H1 (cell line): ENCODE measurements around the gene GXYLT1. TPM values are rescaled to one million over a fixed set of nuclear protein-coding genes. Genes with fewer than 3 reads are reported as not detected.

ENCODE experiments used
- CTCF ChIA-PET: fragments of 300-600 bp; sonication (Branson Sonifier 250); formaldehyde crosslinking; loops from one replicate; lab custom pipeline; 2021; ENCODE audit not compliant: partially characterized antibody; lab: Charles Lee
- POLR2A ChIA-PET: fragments of 300-600 bp; sonication (Branson Sonifier 250); formaldehyde crosslinking; loops from one replicate; lab custom pipeline; 2021; ENCODE audit warnings: inconsistent platforms; ENCODE audit not compliant: partially characterized antibody; lab: Charles Lee
- DNase-seq, 2 experiments: peaks; one replicate each; pipeline versions ENCODE4 v3.0.0 to v3.0.0-alpha.2; 2010 to 2022; ENCODE audit warnings: low spot score in 2 of 2, low read depth in 1 of 2, mixed read lengths in 1 of 2
- FAIRE-seq: peaks from 2 replicates; lab custom pipeline; 2011; peaks lifted over from hg19 to GRCh38; lab: Jason Lieb, UNC
- H2AFZ ChIP-seq: 2 replicates; pipeline ENCODE4 v1.8.1; 2012; ENCODE audit warnings: low read length, inconsistent platforms
- H2AK5ac ChIP-seq: 2 replicates; pipeline ENCODE4 v1.6.1; 2013; ENCODE audit warnings: low read depth, low read length
- H2BK120ac ChIP-seq: replicated peaks from 2 replicates; pipeline ENCODE3; 2013; ENCODE audit warnings: low read depth, low read length, inconsistent platforms
- H2BK12ac ChIP-seq: 2 replicates; pipeline ENCODE4 v1.6.1; 2013; ENCODE audit warnings: low read depth, low read length
- H2BK15ac ChIP-seq: 2 replicates; pipeline ENCODE4 v1.6.1; 2013; ENCODE audit warnings: low read length
- H2BK20ac ChIP-seq: 2 replicates; pipeline ENCODE4 v1.6.1; 2013; ENCODE audit warnings: low read length
- H2BK5ac ChIP-seq: 2 replicates; pipeline ENCODE4 v1.6.1; 2013; ENCODE audit warnings: low read depth, low read length
- H3K14ac ChIP-seq: 2 replicates; pipeline ENCODE4 v1.6.1; 2013; ENCODE audit warnings: inconsistent platforms; ENCODE audit not compliant: insufficient read length
- H3K18ac ChIP-seq: 2 replicates; pipeline ENCODE4 v1.6.1; 2013; ENCODE audit warnings: low read length; ENCODE audit errors: extremely low read depth
- H3K23ac ChIP-seq: 2 replicates; pipeline ENCODE4 v1.6.1; 2013; ENCODE audit warnings: inconsistent platforms; ENCODE audit not compliant: insufficient read length
- H3K23me2 ChIP-seq: 2 replicates; pipeline ENCODE4 v1.6.1; 2013; ENCODE audit warnings: low read depth, low read length
- H3K27ac ChIP-seq: 2 replicates; pipeline ENCODE4 v1.6.1; 2011; ENCODE audit warnings: low read depth, low read length, inconsistent platforms
- H3K27me3 ChIP-seq, 4 experiments: replicated peaks in 1 of 4; 1 replicate in 1 of 4; 2 replicates in 3 of 4; pipeline versions ENCODE4 v1.6.1 to v1.8.1; 2011 to 2013; ENCODE audit warnings: low read length in 3 of 4, mild to moderate bottlenecking in 3 of 4, inconsistent platforms in 2 of 4, mixed read lengths in 2 of 4, moderate library complexity in 1 of 4; ENCODE audit not compliant: control insufficient read depth in 3 of 4, insufficient read depth in 3 of 4; ENCODE audit errors: extremely low read depth in 1 of 4
- H3K36me3 ChIP-seq, 4 experiments: 2 replicates each; pipeline versions ENCODE4 v1.6.1 to v1.8.1; 2011 to 2013; ENCODE audit warnings: mild to moderate bottlenecking in 4 of 4, low read length in 3 of 4, moderate library complexity in 2 of 4, control low read depth in 1 of 4, inconsistent platforms in 1 of 4; ENCODE audit not compliant: insufficient read depth in 4 of 4, control insufficient read depth in 2 of 4
- H3K4ac ChIP-seq: replicated peaks from 2 replicates; pipeline ENCODE3; 2013; ENCODE audit warnings: low read length, low read depth, mixed read lengths, inconsistent platforms; ENCODE audit not compliant: insufficient read length
- H3K4me1 ChIP-seq, 4 experiments: replicated peaks in 1 of 4; 1 replicate in 1 of 4; 2 replicates in 3 of 4; pipeline versions ENCODE4 v1.6.1 to v1.8.1; 2011 to 2013; ENCODE audit warnings: low read length in 3 of 4, inconsistent platforms in 2 of 4, mixed read lengths in 1 of 4; ENCODE audit not compliant: insufficient read depth in 4 of 4, control insufficient read depth in 3 of 4
- H3K4me2 ChIP-seq, 2 experiments: 2 replicates each; pipeline versions ENCODE4 v1.6.1 to v1.8.1; 2011 to 2013; ENCODE audit warnings: low read depth in 2 of 2, low read length in 2 of 2, control low read depth in 1 of 2, inconsistent platforms in 1 of 2, mild to moderate bottlenecking in 1 of 2; ENCODE audit not compliant: insufficient read depth in 1 of 2
- H3K4me3 ChIP-seq, 4 experiments: fragments of 200-600, 300-600 bp in 1 of 4; sonication (generic), shearing (Covaris generic), sonication (Bioruptor Twin) in 1 of 4; 2 replicates each; pipeline versions ENCODE4 v1.5.1 to v1.8.1; 2011 to 2016; ENCODE audit warnings: low read length in 4 of 4, low read depth in 3 of 4, control low read depth in 2 of 4, inconsistent platforms in 2 of 4, mild to moderate bottlenecking in 2 of 4, mixed read lengths in 1 of 4, moderate library complexity in 1 of 4; ENCODE audit not compliant: insufficient read depth in 2 of 4; ENCODE audit errors: extremely low read depth in 1 of 4
- H3K56ac ChIP-seq: replicated peaks from 2 replicates; pipeline ENCODE3; 2013; ENCODE audit warnings: low read depth, mild to moderate bottlenecking, mixed read lengths, low read length, inconsistent platforms; ENCODE audit not compliant: insufficient read length
- H3K79me1 ChIP-seq: 2 replicates; pipeline ENCODE4 v1.6.1; 2013; ENCODE audit warnings: low read depth, low read length, control low read depth
- H3K79me2 ChIP-seq, 2 experiments: 2 replicates each; pipeline versions ENCODE4 v1.6.1 to v1.8.1; 2012 to 2013; ENCODE audit warnings: low read length in 2 of 2, mild to moderate bottlenecking in 2 of 2, inconsistent platforms in 1 of 2; ENCODE audit not compliant: insufficient read depth in 2 of 2, control insufficient read depth in 1 of 2
- H3K9ac ChIP-seq, 4 experiments: replicated peaks in 1 of 4; 1 replicate in 1 of 4; 2 replicates in 3 of 4; pipeline versions ENCODE4 v1.6.1 to v1.8.1; 2011 to 2013; ENCODE audit warnings: low read depth in 3 of 4, low read length in 3 of 4, control low read depth in 2 of 4, mild to moderate bottlenecking in 2 of 4, moderate library complexity in 2 of 4, inconsistent platforms in 1 of 4; ENCODE audit errors: extremely low read depth in 1 of 4
- H3K9me3 ChIP-seq, 2 experiments: 2 replicates each; pipeline versions ENCODE4 v1.6.1 to v1.8.1; 2012 to 2013; ENCODE audit warnings: mild to moderate bottlenecking in 2 of 2, moderate library complexity in 2 of 2, control low read depth in 1 of 2, inconsistent platforms in 1 of 2, low read depth in 1 of 2, low read length in 1 of 2, mixed read lengths in 1 of 2; ENCODE audit not compliant: insufficient read depth in 2 of 2
- H4K20me1 ChIP-seq, 2 experiments: replicated peaks in 1 of 2; 2 replicates each; pipeline versions ENCODE3 to v1.8.1; 2011 to 2013; ENCODE audit warnings: inconsistent platforms in 2 of 2, low read length in 2 of 2, mild to moderate bottlenecking in 1 of 2; ENCODE audit not compliant: insufficient read depth in 2 of 2, control insufficient read depth in 1 of 2
- H4K5ac ChIP-seq: 2 replicates; pipeline ENCODE4 v1.6.1; 2013; ENCODE audit warnings: low read length, low read depth, mixed read lengths, inconsistent platforms; ENCODE audit not compliant: insufficient read length
- H4K8ac ChIP-seq: 2 replicates; pipeline ENCODE4 v1.8.0; 2013; ENCODE audit warnings: mild to moderate bottlenecking, moderate library complexity, low read length, inconsistent platforms; ENCODE audit not compliant: insufficient read depth; ENCODE audit errors: extremely low read depth
- H4K91ac ChIP-seq: replicated peaks from 2 replicates; pipeline ENCODE3; 2013; ENCODE audit warnings: low read length, mixed read lengths, inconsistent platforms; ENCODE audit not compliant: insufficient read length
- BCL11A ChIP-seq, 2 experiments: IDR thresholded peaks; one replicate each; pipeline ENCODE4 v1.6.1; 2011; ENCODE audit warnings: low read depth in 2 of 2, low read length in 2 of 2, mild to moderate bottlenecking in 2 of 2
- CEBPB ChIP-seq: IDR thresholded peaks from 2 replicates; pipeline ENCODE4 v1.6.1; 2012; ENCODE audit warnings: low read depth, low read length
- EGR1 ChIP-seq: IDR thresholded peaks from 2 replicates; pipeline ENCODE4 v1.6.1; 2011; ENCODE audit warnings: low read depth, low read length, borderline replicate concordance
- KDM5A ChIP-seq: fragments of 200-600 bp; IDR thresholded peaks from 2 replicates; pipeline ENCODE4 v1.7.1; 2012; ENCODE audit warnings: mild to moderate bottlenecking, low read length, inconsistent platforms, mixed read lengths
- POU5F1 ChIP-seq: IDR thresholded peaks from 2 replicates; pipeline ENCODE4 v1.6.1; 2011; ENCODE audit warnings: low read depth, mild to moderate bottlenecking, low read length, moderate library complexity
- RAD21 ChIP-seq, 2 experiments: IDR thresholded peaks in 1 of 2; conservative IDR thresholded peaks in 1 of 2; 2 replicates each; pipeline ENCODE4 v1.6.1; 2011; ENCODE audit warnings: low read depth in 2 of 2, low read length in 2 of 2, improper control_type of control experiment in 1 of 2, inconsistent platforms in 1 of 2, mild to moderate bottlenecking in 1 of 2, moderate library complexity in 1 of 2
- SIN3A ChIP-seq, 2 experiments: IDR thresholded peaks in 1 of 2; conservative IDR thresholded peaks in 1 of 2; 2 replicates each; pipeline ENCODE4 v1.6.1; 2011 to 2012; ENCODE audit warnings: low read length in 2 of 2, improper control_type of control experiment in 1 of 2, low read depth in 1 of 2, mild to moderate bottlenecking in 1 of 2
- SIRT6 ChIP-seq: IDR thresholded peaks from one replicate; pipeline ENCODE4 v1.7.1; 2012; ENCODE audit warnings: low read length, inconsistent platforms
- SP1 ChIP-seq: IDR thresholded peaks from 2 replicates; pipeline ENCODE4 v1.6.1; 2011; ENCODE audit warnings: low read depth, low read length
- SP4 ChIP-seq: IDR thresholded peaks from 2 replicates; pipeline ENCODE4 v1.6.1; 2012; ENCODE audit warnings: low read length, inconsistent platforms
- SRF ChIP-seq: IDR thresholded peaks from 2 replicates; pipeline ENCODE4 v1.6.1; 2011; ENCODE audit warnings: mild to moderate bottlenecking, low read depth, low read length, moderate library complexity
- WGBS, 2 experiments: shearing (Covaris generic) in 1 of 2; methylation state at CpG; one replicate each; pipeline versions ENCODE4 v1.1.6 to v1.1.7; 2013 to 2015; ENCODE audit warnings: low lambda C conversion rate in 2 of 2, mixed read lengths in 2 of 2, inconsistent platforms in 1 of 2, low coverage in 1 of 2, missing lambda C conversion rate in 1 of 2; ENCODE audit not compliant: insufficient replicate concordance in 2 of 2, insufficient coverage in 1 of 2, insufficient read length in 1 of 2; ENCODE audit errors: extremely low coverage in 1 of 2, missing lambda C conversion rate in 1 of 2; 5-methylcytosine and 5-hydroxymethylcytosine counted together
- polyA plus RNA-seq, 7 experiments: library from polyadenylated mRNA; depleted of rRNA in 3 of 7; stranded (reverse) in 5 of 7; unstranded in 2 of 7; fragments of >200 nt in 5 of 7; fragments of 200-250 nt in 2 of 7; gene quantifications; 1 replicate in 5 of 7; 2 replicates in 1 of 7; 4 replicates in 1 of 7; pipeline versions ENCODE4 v1.2.1 to v1.2.3, GENCODE V29; 2011 to 2013; ENCODE audit warnings: missing spikeins in 2 of 7, mixed read lengths in 2 of 7
- total RNA-seq: library from RNA; stranded (reverse); fragmentation: NEBNext Ultra II Directional; extraction: Animal tissue kit (Norgen Biotek cat#: 25700); gene quantifications from 2 replicates; pipeline ENCODE4 v1.2.1, GENCODE V29; 2021
- TF ChIP-seq, protein P1 (sequence below), 3 experiments: IDR thresholded peaks; 1 replicate in 2 of 3; 2 replicates in 1 of 3; pipeline versions ENCODE4 v1.5.1 to v1.6.1; 2011; ENCODE audit warnings: low read length in 3 of 3, mild to moderate bottlenecking in 3 of 3, inconsistent platforms in 2 of 3, low read depth in 1 of 3, moderate library complexity in 1 of 3; ENCODE audit not compliant: insufficient read depth in 1 of 3; ENCODE audit errors: control extremely low read depth in 1 of 3

Gene GXYLT1
- total and polyA plus RNA-seq, 2 of the 8 experiments (the other 6 are each of a cell fraction or from before 2014, with no cell fraction given) = 3.1 to 10.7 TPM

DNA sequence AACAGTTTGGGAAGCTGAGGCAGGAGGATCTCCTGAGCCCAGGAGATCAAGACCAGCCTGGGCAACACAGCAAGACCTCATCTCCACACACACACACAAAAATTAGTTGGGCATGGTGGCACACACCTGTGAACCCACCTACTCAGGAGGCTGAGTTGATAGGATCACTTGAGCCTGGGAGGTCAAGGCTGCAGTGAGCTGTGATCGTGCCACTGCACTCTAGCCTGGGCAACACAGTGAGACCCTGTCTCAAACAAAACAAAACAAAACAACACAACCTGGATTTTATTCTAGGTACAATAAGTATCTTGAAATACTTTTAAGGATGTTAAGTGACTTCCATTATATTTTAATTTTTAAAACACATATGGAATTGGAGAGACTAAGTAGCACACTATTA is 47.6 kb upstream of the GXYLT1 start:
- POLR2A ChIA-PET = no interaction called here
- FAIRE-seq (no peak), DNase-seq (no peak)
- no peaks in the 10 kb centered on the region for H4K20me1 ChIP-seq
- 91% methylated on average over 1 of the region's 1 CpG; no CpG with 5 or more reads in 1 of the 2 experiments for WGBS, 2 experiments
- H2BK120ac ChIP-seq = no peak overlapping the region
- H4K91ac ChIP-seq = no peak overlapping the region
- no peak overlapping the region for H3K4me3 ChIP-seq
- H2BK5ac ChIP-seq = no peak overlapping the region
- no peak overlapping the region for H2BK15ac ChIP-seq
- no peaks in the 10 kb centered on the region for H3K79me1 ChIP-seq
- H3K9me3 ChIP-seq = no peaks in the 10 kb centered on the region
- H2AK5ac ChIP-seq = no peak overlapping the region
- H2BK20ac ChIP-seq = no peak overlapping the region
- no peaks in the 10 kb centered on the region for H3K23me2 ChIP-seq
- H3K9ac ChIP-seq = no peak overlapping the region
- H4K5ac ChIP-seq = no peak overlapping the region
- no peak overlapping the region for H2BK12ac ChIP-seq
- H3K4me2 ChIP-seq = no peak overlapping the region
- no peak overlapping the region for H4K8ac ChIP-seq
- no peak overlapping the region for H3K4ac ChIP-seq
- H3K23ac ChIP-seq = no peak overlapping the region
- H3K27ac ChIP-seq = no peak overlapping the region
- no peaks in the 10 kb centered on the region for H3K27me3 ChIP-seq
- no peak overlapping the region for H3K56ac ChIP-seq
- H2AFZ ChIP-seq = no peak overlapping the region
- H3K14ac ChIP-seq = no peak overlapping the region
- no peak overlapping the region for H3K18ac ChIP-seq
- H3K4me1 ChIP-seq = 0 out of 7 replicates have a peak, but pooled peaks cover 0 to 2% (median 0%) of the 10 kb centered on the region in 4 experiments
- H3K36me3 ChIP-seq = no peaks in the 10 kb centered on the region
- CTCF ChIA-PET = no interaction called here
- no peaks in the 10 kb centered on the region for H3K79me2 ChIP-seq
- TF ChIP-seq, protein P1, sequence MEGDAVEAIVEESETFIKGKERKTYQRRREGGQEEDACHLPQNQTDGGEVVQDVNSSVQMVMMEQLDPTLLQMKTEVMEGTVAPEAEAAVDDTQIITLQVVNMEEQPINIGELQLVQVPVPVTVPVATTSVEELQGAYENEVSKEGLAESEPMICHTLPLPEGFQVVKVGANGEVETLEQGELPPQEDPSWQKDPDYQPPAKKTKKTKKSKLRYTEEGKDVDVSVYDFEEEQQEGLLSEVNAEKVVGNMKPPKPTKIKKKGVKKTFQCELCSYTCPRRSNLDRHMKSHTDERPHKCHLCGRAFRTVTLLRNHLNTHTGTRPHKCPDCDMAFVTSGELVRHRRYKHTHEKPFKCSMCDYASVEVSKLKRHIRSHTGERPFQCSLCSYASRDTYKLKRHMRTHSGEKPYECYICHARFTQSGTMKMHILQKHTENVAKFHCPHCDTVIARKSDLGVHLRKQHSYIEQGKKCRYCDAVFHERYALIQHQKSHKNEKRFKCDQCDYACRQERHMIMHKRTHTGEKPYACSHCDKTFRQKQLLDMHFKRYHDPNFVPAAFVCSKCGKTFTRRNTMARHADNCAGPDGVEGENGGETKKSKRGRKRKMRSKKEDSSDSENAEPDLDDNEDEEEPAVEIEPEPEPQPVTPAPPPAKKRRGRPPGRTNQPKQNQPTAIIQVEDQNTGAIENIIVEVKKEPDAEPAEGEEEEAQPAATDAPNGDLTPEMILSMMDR (IDR thresholded peaks at IDR 0.05; ENCODE audit: control extremely low read depth in 1 of 3, insufficient read depth in 1 of 3, low read depth in 1 of 3, low read length in 3 of 3) = no peak
- TF ChIP-seq RAD21 (IDR thresholded peaks at IDR 0.05 in 1 of 2, conservative IDR thresholded peaks at IDR 0.05 in 1 of 2; ENCODE audit: low read depth in 2 of 2, low read length in 2 of 2) (no peak), SIRT6 (no peak), SIN3A (conservative IDR thresholded peaks at IDR 0.05 in 1 of 2, IDR thresholded peaks at IDR 0.05 in 1 of 2; ENCODE audit: low read depth in 1 of 2, low read length in 2 of 2) (no peak), POU5F1 (no peak), SRF (no peak), CEBPB (no peak), SP4 (no peak), SP1 (no peak), EGR1 (no peak), BCL11A (IDR thresholded peaks at IDR 0.05; ENCODE audit: low read depth in 2 of 2, low read length in 2 of 2) (no peak), KDM5A (no peak)
